ENCODE data around the gene CDIP1. TPM values are rescaled to one million over a fixed set of nuclear protein-coding genes. Genes with fewer than 3 reads are reported as not detected.

CDIP1 gene
- total RNA-seq, 1 donor = 11.8 TPM

DNA sequence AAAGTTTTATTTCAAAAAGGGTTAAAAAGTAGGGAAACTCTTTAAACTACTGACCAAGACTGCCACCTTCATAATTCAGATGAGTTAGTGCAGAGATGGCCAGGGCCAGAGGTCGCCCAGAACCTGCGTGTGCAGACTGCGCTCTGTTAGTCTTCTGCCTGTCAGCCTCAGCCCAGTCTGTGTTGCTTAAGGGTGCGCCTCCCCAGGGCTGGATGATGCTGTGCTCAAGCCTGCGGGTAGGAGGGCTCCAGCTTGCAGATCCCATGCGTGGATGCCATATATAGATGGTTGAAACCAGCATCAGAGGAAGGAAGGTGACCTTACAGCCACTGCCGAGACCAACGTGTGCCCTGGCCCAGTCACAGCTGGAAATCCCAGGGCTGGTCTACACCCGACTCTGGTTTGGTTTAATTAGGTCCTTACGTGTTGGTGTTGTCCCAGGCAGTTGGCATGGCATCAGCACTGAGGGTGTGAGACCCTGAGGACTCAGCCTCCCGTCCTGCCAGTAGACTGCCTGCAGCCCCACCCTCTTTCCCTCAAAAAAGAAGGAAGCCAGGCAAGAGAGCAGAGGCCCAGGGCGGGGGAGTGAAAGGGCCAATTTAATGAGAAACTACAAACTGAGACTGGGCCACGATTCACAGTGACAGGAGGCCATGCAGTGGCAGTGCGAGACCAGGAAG lies 27.7 kb downstream of the CDIP1 start:
- DNase-seq (ENCODE audit: low read depth) = no peak
- TF ChIP-seq, protein P1, sequence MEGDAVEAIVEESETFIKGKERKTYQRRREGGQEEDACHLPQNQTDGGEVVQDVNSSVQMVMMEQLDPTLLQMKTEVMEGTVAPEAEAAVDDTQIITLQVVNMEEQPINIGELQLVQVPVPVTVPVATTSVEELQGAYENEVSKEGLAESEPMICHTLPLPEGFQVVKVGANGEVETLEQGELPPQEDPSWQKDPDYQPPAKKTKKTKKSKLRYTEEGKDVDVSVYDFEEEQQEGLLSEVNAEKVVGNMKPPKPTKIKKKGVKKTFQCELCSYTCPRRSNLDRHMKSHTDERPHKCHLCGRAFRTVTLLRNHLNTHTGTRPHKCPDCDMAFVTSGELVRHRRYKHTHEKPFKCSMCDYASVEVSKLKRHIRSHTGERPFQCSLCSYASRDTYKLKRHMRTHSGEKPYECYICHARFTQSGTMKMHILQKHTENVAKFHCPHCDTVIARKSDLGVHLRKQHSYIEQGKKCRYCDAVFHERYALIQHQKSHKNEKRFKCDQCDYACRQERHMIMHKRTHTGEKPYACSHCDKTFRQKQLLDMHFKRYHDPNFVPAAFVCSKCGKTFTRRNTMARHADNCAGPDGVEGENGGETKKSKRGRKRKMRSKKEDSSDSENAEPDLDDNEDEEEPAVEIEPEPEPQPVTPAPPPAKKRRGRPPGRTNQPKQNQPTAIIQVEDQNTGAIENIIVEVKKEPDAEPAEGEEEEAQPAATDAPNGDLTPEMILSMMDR (IDR thresholded peaks at IDR 0.05; ENCODE audit: insufficient read depth, low read length) = no peak
- H3K4me3 ChIP-seq (ENCODE audit: low read depth, low read length) = no peak overlapping the region

DNA sequence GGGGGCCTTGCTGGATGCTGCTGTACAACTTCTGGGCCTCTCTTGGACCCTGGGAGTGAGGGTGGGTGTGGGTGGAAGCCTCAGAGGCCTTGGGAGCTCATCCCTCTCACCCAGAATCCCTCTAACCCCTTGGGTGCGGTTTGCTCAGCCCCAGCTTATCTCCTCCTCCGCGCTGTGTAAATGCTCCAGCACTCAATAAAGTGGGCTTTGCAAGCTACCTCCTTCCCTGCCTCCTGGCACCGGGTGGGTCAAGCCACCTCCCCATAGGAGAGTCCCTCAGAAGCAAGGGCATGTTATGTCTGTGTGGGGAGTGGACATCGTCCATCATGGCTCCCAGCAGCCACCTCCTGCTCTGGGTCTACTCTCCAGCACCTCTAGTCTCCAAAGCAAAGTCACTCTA lies 28.4 kb downstream of the CDIP1 start:
- no peak overlapping the region for H3K4me3 ChIP-seq (ENCODE audit: low read depth, low read length)
- no peak for DNase-seq (ENCODE audit: low read depth)
- TF ChIP-seq, protein P1 (IDR thresholded peaks at IDR 0.05; ENCODE audit: insufficient read depth, low read length) = no peak

DNA sequence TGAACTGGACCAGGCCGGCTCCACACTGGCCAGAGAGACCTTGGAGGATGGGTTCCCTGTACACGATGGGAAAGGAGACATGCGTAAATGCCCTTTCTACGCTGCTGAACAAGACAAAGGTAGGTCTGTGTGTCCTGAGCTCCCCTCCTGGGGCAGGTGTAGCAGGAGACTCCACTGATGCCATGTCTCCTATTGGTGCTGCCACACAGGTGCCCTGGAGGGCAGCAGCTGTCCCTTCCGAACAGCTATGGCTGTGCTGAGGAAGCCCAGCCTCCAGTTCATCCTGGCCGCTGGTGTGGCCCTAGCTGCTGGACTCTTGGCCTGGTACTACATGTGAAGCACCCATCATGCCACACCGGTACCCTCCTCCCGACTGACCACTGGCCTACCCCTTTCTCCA lies 29.2 kb downstream of the CDIP1 start:
- DNase-seq (ENCODE audit: low read depth) = no peak
- H3K4me3 ChIP-seq (ENCODE audit: low read depth, low read length) = no peak overlapping the region
- TF ChIP-seq, protein P1 (IDR thresholded peaks at IDR 0.05; ENCODE audit: insufficient read depth, low read length) = no peak

DNA sequence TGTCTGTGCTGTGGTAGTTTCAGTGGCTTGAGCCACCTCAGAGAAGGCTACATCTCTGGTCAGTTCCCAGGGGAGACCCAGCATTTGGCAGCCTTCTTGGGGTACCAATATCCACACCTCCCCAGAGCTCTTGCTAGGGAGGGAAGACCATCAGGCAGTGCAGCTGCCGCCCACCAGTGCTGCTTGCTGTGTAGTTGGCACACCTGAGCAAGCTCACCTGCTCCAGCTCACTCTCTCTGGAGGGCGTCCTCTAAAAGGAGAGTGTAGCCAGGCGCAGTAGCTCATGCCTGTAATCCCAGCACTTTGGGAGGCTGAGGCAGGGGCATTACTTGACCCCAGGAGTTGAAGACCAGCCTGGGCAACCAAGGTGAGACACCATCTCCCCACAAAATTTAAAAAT lies 29.8 kb downstream of the CDIP1 start:
- H3K4me3 ChIP-seq (ENCODE audit: low read depth, low read length) = no peak overlapping the region
- no peak for DNase-seq (ENCODE audit: low read depth)
- TF ChIP-seq, protein P1 (IDR thresholded peaks at IDR 0.05; ENCODE audit: insufficient read depth, low read length) = no peak

DNA sequence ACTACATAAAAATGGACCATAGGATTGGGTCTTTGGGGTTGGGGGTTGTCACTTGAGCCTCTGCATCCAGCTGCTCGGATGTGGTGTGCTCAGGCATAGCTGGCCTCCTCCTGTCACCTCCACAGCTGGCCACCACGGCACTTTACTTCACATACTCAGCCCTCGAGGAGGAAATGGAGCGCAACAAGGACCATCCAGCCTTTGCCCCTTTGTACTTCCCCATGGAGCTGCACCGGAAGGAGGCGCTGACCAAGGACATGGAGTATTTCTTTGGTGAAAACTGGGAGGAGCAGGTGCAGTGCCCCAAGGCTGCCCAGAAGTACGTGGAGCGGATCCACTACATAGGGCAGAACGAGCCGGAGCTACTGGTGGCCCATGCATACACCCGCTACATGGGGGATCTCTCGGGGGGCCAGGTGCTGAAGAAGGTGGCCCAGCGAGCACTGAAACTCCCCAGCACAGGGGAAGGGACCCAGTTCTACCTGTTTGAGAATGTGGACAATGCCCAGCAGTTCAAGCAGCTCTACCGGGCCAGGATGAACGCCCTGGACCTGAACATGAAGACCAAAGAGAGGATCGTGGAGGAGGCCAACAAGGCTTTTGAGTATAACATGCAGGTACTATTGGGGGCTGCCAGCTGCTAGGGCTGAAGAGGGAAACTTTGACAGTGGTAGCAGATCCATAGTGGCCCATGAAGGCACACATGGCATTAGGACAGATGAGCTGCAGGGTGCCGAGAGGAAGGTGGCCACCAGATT lies 30.8 kb downstream of the CDIP1 start:
- no peak overlapping the region for H3K4me3 ChIP-seq (ENCODE audit: low read depth, low read length)
- no peak for DNase-seq (ENCODE audit: low read depth)
- TF ChIP-seq, protein P1 (IDR thresholded peaks at IDR 0.05; ENCODE audit: insufficient read depth, low read length) = no peak

DNA sequence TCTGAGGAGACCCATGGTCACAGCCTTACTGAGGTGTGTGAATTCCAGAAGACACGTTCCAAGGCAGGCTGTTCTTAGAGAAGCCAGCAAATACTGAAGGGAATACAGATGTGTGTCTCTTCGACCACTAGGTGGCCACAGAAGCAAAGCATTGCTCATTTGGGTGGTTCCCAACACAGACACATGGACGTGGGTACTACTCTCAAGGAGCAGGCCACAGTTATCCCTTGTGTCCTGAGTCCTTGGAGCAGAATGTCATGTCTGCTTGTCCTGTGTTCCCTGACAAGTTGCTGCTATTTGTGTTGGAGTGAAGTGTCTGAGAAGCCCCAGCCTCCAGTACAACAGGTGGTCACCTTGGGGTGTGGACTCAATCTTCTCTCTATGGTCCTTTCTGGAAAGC lies 32.1 kb downstream of the CDIP1 start:
- peak; percentile 89 for DNase-seq (ENCODE audit: low read depth)
- no peak overlapping the region for H3K4me3 ChIP-seq (ENCODE audit: low read depth, low read length)
- TF ChIP-seq, protein P1 (IDR thresholded peaks at IDR 0.05; ENCODE audit: insufficient read depth, low read length) = peak; percentile 89
